Lower leg skin (tissue), 4 donors: Measurements from ENCODE around the gene ZDHHC22. TPM values are rescaled to one million over a fixed set of nuclear protein-coding genes. Genes with fewer than 3 reads are reported as not detected.

Source experiments
- DNase-seq, 2 donors: peaks; one replicate each; pipeline ENCODE4 v3.0.0-alpha.2; 2019; ENCODE audit warnings: low spot score in 2 of 2
- H3K4me3 ChIP-seq: fragments of 200-600 bp; sonication (generic); 2 replicates; pipeline ENCODE4 v1.5.1; 2017; ENCODE audit warnings: mild to moderate bottlenecking, low read depth; ENCODE audit not compliant: poor library complexity, severe bottlenecking
- CTCF ChIP-seq, 3 donors: fragments of 450-650 bp; IDR thresholded peaks; one replicate each; pipeline ENCODE4 v1.5.1; 2016; ENCODE audit warnings: antibody characterized with exemption in 3 of 3, mild to moderate bottlenecking in 3 of 3, moderate library complexity in 2 of 3
- POLR2A ChIP-seq, 2 donors: fragments of 450-650 bp; IDR thresholded peaks; one replicate each; pipeline ENCODE4 v1.6.1; 2016 to 2017; ENCODE audit warnings: antibody characterized with exemption in 2 of 2, mild to moderate bottlenecking in 1 of 2, moderate library complexity in 1 of 2
- WGBS, 2 donors: methylation state at CpG; one replicate each; pipeline ENCODE4 v1.1.5; 2018; 5-methylcytosine and 5-hydroxymethylcytosine counted together
- intact Hi-C: fragments of 100-400 bp; cut with DNase I; formaldehyde crosslinking; loops from one replicate; pipeline ENCODE4 v1.15.0; 2023; ENCODE audit warnings: low total_unique reads
- total RNA-seq, 4 donors: library from RNA; depleted of rRNA; stranded (reverse); fragments of >200 nt; gene quantifications; one replicate each; pipeline ENCODE4 v1.1.0, GENCODE V29; 2016

ZDHHC22 gene
- total RNA-seq, 4 donors from 2014 or later, result not detected

GRCh38 chr14:77139022-77139421 is 2.6 kb downstream of the ZDHHC22 start:
- no peak for TF ChIP-seq CTCF (IDR thresholded peaks at IDR 0.05)
- no peak for TF ChIP-seq POLR2A (IDR thresholded peaks at IDR 0.05)
- no peak overlapping the region for H3K4me3 ChIP-seq
- DNase-seq, result no peak
- intact Hi-C loops, result no loop called here
- 75 to 80% methylated on average over 15 of the region's 15 CpGs for WGBS, 2 donors

- no peak for DNase-seq
- 7 to 9% methylated on average over 22 of the region's 22 CpGs for WGBS, 2 donors
- TF ChIP-seq CTCF (IDR thresholded peaks at IDR 0.05), result no peak
- intact Hi-C loops, result no loop called here
- no peak overlapping the region for H3K4me3 ChIP-seq
Measured at GRCh38 chr14:77133720-77134338, 7.8 kb downstream of the ZDHHC22 start.

GRCh38 chr14:77131871-77132486 is 9.6 kb downstream of the ZDHHC22 start:
- TF ChIP-seq CTCF (IDR thresholded peaks at IDR 0.05), result no peak
- WGBS, 2 donors, result 74 to 84% methylated on average over 5 of the region's 5 CpGs
- intact Hi-C loops, result no loop called here
- no peak overlapping the region for H3K4me3 ChIP-seq
- peak in 1 of 2 donors; percentile 72 for DNase-seq

GRCh38 chr14:77131206-77131605 is 10.4 kb downstream of the ZDHHC22 start:
- no peak overlapping the region for H3K4me3 ChIP-seq
- peak in 1 of 2 donors; percentile 62 for DNase-seq
- TF ChIP-seq CTCF (IDR thresholded peaks at IDR 0.05) (no peak), POLR2A (IDR thresholded peaks at IDR 0.05) (no peak)
- intact Hi-C loops, result no loop called here
- 63 to 69% methylated on average over 2 of the region's 2 CpGs for WGBS, 2 donors

GRCh38 chr14:77130386-77130785 is 11.2 kb downstream of the ZDHHC22 start:
- no peak for DNase-seq
- 60 to 76% methylated on average over 3 of the region's 3 CpGs for WGBS, 2 donors
- intact Hi-C loops, result no loop called here

More at GRCh38 chr14:77130386-77130785, 11.2 kb downstream of the ZDHHC22 start:
- TF ChIP-seq POLR2A (IDR thresholded peaks at IDR 0.05), result no peak
- TF ChIP-seq CTCF (IDR thresholded peaks at IDR 0.05), result no peak
- H3K4me3 ChIP-seq, result no peak overlapping the region
